Activated naive CD8-positive, alpha-beta T cell treated with anti-CD3 and anti-CD28 coated beads, Interleukin-2, amount 50 U/mL, for 16 hours (primary cell): Measurements from ENCODE around the gene SELENOP.
"Not testable (repeated sequence)": the region's sequence is repeated elsewhere in the genome, so short reads cannot be mapped to it uniquely, and the experiment has no call there.

ENCODE experiments used
- DNase-seq: peaks from one replicate; pipeline ENCODE4 v3.0.0-alpha.2; 2020; ENCODE audit warnings: low read depth, low spot score

SELENOP gene

DNA sequence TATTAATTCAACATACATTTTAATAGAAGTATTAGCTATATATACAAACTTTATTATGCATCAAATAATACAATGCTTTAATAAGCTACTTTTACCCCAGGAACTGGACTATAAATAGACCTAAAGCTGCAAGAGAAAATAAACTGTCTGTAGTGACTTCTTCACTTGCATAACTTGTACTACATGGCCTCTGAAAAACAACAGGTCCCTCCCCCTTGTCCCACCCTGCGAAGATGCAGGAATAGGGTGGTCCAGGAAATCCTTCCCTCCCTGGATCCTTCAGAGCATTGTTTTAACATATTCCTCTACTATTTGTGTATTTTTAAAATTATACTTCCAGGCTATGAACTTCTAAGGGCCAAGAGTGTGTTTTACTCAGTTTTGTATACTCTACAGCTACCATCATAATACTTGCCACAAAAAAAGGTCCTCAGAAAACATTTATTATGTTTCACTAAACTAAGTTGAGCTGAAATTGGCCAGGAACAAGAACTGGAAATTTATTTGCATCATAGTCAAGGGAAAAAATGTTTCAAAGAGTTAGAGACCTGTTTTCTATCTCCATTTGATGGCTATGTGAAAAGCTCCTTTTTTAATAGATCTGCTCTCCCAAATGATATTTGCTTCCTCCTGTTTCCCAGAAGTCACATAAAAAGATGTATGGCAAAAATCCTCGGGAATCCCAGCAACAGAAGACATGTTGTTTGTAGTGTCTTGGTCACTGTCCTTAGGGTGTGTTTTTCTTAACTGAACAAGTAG is 15.2 kb upstream of the SELENOP start:
- no peak for DNase-seq

DNA sequence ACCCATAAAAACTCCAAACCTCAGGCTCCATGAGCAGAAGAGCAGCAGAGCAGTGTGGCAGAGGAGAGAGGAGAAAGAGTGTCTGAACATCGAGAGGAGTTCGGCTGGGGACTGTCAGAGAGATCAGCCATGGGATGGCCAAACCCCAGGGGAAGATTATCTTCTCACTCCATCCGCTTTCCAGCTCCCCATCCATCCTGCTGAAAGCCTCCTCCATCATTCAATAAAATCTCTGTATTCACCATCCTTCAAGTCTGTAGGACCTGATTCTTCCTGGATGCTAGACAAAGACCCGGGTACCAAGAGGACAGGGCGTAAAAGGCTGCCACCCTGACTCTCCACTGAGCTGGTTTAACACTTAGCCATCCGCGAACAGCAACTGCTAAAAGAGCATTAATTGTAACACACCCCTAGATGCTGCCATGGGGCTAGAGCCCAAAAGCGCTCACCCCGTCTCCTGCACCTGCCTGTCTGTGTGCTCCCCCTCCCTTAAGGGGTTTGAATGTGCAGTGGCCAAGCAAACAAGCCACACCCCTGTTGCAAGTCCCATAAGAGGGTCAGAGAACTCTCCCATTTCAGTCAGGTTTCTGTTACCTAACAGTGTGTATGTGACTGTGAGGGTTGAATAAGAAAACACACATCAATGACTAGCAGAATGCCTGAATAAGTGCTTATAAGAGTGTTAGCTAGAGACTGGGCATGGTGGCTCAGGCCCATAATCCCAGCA is 13.9 kb upstream of the SELENOP start:
- DNase-seq, result no peak

- no peak for DNase-seq
These were observed 12.8 kb upstream of the SELENOP start for GRCh38 chr5:42824347-42824976.

- no peak for DNase-seq
These were observed 10.9 kb upstream of the SELENOP start for GRCh38 chr5:42822548-42822947.

GRCh38 chr5:42819745-42820144 is 8.1 kb upstream of the SELENOP start:
- DNase-seq, result no peak

DNA sequence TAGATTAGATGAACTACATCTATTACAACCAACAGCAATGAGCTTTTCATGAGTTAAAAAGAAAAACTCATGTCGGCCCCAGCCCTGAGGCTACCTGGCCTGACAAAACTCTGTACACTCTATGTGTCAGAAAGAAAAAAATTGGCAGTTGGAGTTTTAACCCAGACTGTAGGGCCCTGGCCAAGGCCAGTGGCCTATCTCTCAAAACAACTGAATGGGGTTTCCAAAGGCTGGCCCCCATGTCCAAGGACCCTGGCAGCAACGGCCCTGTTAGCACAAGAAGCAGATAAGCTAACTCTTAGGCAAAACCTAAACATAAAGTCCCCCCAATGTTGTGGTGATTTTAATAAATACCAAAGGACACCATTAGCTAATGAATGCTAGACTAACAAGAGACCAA is 4.9 kb upstream of the SELENOP start:
- DNase-seq, result not testable (repeated sequence)

- no peak for DNase-seq
These were observed 1.8 kb upstream of the SELENOP start for GRCh38 chr5:42813533-42813932.

- DNase-seq, result no peak
These were observed 928 bp upstream of the SELENOP start for GRCh38 chr5:42812620-42813019.

GRCh38 chr5:42810834-42811590 is 680 bp downstream of the SELENOP start:
- no peak for DNase-seq

DNA sequence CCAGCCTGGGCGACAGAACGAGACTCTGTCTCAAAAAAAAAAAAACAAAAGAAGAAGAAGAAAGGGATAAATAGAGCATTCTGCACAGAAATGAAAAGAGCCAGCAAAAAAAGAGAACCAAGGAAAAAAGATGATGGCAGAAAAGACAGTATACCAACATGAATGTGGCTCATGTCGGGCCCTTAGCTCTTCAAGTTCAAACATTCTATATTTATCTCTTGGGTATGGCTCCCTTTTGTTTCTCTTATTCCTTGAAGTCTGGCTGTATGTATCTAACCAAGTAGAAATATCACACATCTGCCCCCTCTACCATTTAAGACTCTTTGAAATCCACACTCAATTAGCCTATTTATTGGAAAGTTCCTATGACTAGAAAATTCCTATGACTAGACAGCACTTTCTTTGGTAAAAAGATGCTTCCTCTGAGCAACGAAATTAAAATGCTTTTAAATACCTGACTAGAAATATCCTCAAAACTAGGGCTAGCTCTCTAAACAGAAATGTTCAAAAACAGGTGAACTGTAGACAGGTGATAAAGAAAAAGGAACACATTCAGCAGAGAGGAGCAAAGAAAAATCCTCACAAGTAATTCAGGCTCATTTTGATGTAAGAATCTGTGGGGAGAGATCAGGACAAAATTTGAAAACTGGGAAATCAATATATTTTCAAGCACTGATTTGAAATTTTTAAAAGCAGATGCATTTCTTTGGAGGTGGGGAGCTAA is 2.6 kb downstream of the SELENOP start:
- DNase-seq, result no peak

DNA sequence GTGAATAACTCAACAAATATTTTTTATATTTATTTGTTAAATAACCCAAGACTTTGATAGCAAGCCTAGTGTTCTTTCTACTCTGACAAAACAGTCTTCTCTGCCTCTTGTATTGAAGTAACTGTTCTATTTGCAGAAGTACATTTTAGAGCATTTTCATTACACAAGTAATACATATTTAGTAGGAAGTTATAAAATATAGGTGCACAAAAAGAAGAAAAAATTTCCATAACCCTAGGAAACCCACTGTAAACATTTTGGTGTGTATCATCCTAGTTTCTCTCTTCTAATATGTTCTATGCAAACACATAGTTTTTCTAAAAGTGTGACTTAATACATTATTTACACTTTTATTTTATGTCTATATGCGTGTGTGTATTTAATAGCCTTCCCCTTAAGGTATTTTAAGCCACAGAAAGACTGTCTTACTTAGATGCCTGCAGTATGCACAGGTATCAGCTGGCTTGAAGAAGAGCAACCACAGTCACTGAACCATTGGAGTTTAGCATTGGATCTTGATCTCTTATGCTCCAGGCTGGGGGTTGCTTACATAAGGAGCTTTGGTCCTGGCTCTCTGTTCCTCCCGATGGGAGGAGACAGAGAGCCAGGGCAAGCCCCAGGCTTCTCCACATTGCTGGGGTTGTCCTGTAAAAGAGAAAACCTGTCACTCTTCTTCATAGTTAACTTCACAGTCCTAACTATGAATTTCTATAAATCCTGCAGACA is 3.8 kb downstream of the SELENOP start:
- DNase-seq, result no peak

- no peak for DNase-seq
These were observed 4.9 kb downstream of the SELENOP start for GRCh38 chr5:42806701-42807262.

GRCh38 chr5:42806004-42806700 is 5.5 kb downstream of the SELENOP start:
- DNase-seq, result no peak

GRCh38 chr5:42804717-42805339 is 6.9 kb downstream of the SELENOP start:
- no peak for DNase-seq

DNA sequence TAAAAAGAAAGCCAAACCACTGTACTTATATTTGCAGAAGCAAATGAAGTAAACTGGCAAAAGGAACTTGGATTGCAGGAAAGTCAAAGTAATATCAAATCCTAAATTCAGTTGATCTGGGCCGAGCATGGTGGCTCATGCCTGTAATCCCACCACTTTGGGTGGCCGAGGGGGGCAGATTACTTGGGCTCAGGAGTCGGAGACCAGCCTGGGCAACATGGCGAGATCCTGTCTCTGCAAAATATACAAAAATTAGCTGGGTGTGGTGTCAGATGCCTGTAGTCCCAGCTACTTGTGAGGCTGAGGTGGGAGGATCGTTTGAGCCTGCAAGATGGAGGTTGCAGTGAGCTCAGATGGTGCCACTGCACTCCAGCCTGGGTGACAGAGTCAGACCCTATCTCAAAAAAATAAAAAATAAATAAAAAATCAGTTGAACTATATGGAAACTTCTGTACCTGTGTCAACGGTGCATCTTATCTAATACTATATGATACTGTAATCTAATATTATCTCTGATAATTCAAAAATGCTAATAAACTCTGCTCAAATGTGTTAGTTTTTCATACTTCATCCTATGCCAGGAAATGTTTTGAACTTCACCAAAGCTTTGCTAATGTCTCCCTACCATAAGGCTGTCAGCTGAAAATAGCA is 10.1 kb downstream of the SELENOP start:
- DNase-seq, result no peak

DNA sequence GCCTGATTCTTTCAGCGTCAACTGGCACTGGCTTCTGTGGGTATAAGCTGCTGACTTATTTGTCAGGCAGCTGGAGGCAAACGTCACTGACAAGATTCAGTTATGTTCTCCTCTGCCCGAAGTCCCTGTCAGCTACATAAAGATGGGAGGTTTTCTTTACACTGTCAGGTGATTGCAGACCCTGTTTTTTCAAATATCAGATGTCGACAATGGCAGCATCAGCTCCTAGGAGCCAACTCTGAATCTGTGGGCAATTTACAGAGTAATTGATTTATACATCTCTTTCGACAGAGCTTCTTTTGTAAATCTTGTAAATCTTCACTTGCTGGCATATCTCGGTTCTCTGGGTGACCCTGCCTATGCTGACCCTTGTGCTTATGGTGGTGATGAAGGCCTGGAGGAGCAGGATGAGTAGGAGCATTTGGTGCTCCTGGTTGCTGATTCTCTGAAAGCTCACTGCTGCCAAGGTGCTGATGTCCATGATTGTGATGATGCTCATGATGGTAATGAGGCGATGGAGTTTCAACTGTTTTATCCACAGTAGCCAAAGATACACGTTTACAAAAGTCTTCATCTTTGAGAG is 10.9 kb downstream of the SELENOP start:
- DNase-seq, result no peak

GRCh38 chr5:42799668-42800114 is 12.0 kb downstream of the SELENOP start:
- DNase-seq, result no peak

GRCh38 chr5:42799241-42799608 is 12.5 kb downstream of the SELENOP start:
- no peak for DNase-seq
